GM12872 (cell line): ENCODE measurements around the gene SCN4A.

Source experiments
- CTCF ChIP-seq: IDR thresholded peaks from 3 replicates; pipeline ENCODE4 v1.5.1; 2011; ENCODE audit warnings: low read depth, mild to moderate bottlenecking, low read length, moderate library complexity; ENCODE audit not compliant: insufficient read depth

The SCN4A gene

GRCh38 chr17:63933598-63933997, 39.1 kb downstream of the SCN4A start:
- TF ChIP-seq CTCF: no peak

- no peak for TF ChIP-seq CTCF
These were observed 40.0 kb downstream of the SCN4A start for GRCh38 chr17:63932721-63933120.

- TF ChIP-seq CTCF: no peak
These were observed 40.6 kb downstream of the SCN4A start, which contains the start of gene CD79B for GRCh38 chr17:63931981-63932561. CD79B (minus strand) TSS chr17:63932331; CDS start chr17:63932261, 70 bp downstream.

- TF ChIP-seq CTCF: no peak
These were observed 41.7 kb downstream of the SCN4A start for GRCh38 chr17:63930951-63931575.

GRCh38 chr17:63929860-63930766, 42.6 kb downstream of the SCN4A start:
- TF ChIP-seq CTCF: no peak

- TF ChIP-seq CTCF: no peak
These were observed 43.6 kb downstream of the SCN4A start for GRCh38 chr17:63928966-63929695.
